SK-N-MC (cell line): ENCODE data around the gene KLHL30.

ENCODE experiments used
- EZH2 ChIP-seq: fragments of 200-600 bp; sonication (generic); IDR thresholded peaks from one replicate; pipeline ENCODE4 v1.6.1; 2017; ENCODE audit warnings: antibody characterized with exemption
- POLR2AphosphoS5 ChIP-seq: IDR thresholded peaks from 2 replicates; pipeline ENCODE4 v1.6.1; 2012; ENCODE audit warnings: mild to moderate bottlenecking, low read depth, low read length, borderline replicate concordance

- TF ChIP-seq POLR2AphosphoS5 (no peak), EZH2 (no peak)
Observed at GRCh38 chr2:238138331-238139195, at the start of gene KLHL30.
